HG03135 (cell line): ENCODE measurements around the gene PPP2R3A.

Experiments
- ATAC-seq: cut with Tn5 transposase; IDR thresholded peaks from one replicate; pipeline ENCODE4 v1.9.1; 2021; ENCODE audit warnings: mild to moderate bottlenecking, moderate library complexity; ENCODE audit not compliant: unreplicated experiment

The PPP2R3A gene

GRCh38 chr3:136022529-136023263, 57.2 kb downstream of the PPP2R3A start:
- ATAC-seq, result no peak

GRCh38 chr3:136023264-136023978, 57.9 kb downstream of the PPP2R3A start:
- ATAC-seq, result no peak

- ATAC-seq, result no peak
Measured at GRCh38 chr3:136036306-136036705, 70.8 kb downstream of the PPP2R3A start.

- ATAC-seq, result no peak
Measured at GRCh38 chr3:136038668-136039067, 73.1 kb downstream of the PPP2R3A start.

- ATAC-seq, result no peak
Measured at GRCh38 chr3:136042608-136043221, 77.2 kb downstream of the PPP2R3A start.

GRCh38 chr3:136044980-136045745, 79.6 kb downstream of the PPP2R3A start:
- no peak for ATAC-seq

GRCh38 chr3:136048068-136048467, 82.5 kb downstream of the PPP2R3A start:
- no peak for ATAC-seq

- no peak for ATAC-seq
Measured at GRCh38 chr3:136050250-136050649, 84.7 kb downstream of the PPP2R3A start.

- ATAC-seq, result no peak
Measured at GRCh38 chr3:136055491-136055890, 90.0 kb downstream of the PPP2R3A start.

GRCh38 chr3:136067211-136067610, 101.7 kb downstream of the PPP2R3A start:
- no peak for ATAC-seq

GRCh38 chr3:136068708-136069107, 103.2 kb downstream of the PPP2R3A start:
- ATAC-seq, result no peak

- no peak for ATAC-seq
Measured at GRCh38 chr3:136069933-136070332, 104.4 kb downstream of the PPP2R3A start.

- no peak for ATAC-seq
Measured at GRCh38 chr3:136070334-136070733, 104.8 kb downstream of the PPP2R3A start.

GRCh38 chr3:136070953-136071949, 105.7 kb downstream of the PPP2R3A start:
- ATAC-seq, result no peak

GRCh38 chr3:136074546-136075170, 109.1 kb downstream of the PPP2R3A start:
- ATAC-seq, result no peak

- ATAC-seq, result no peak
Measured at GRCh38 chr3:136075218-136075808, 109.8 kb downstream of the PPP2R3A start.

GRCh38 chr3:136075811-136076210, 110.3 kb downstream of the PPP2R3A start:
- ATAC-seq, result no peak

GRCh38 chr3:136078421-136079364, 113.2 kb downstream of the PPP2R3A start:
- ATAC-seq, result no peak
